Skeletal muscle cell (primary cell): ENCODE results near the gene MLST8.
A peak's percentile ranks its signal among the peaks of the same experiment; 100 is the strongest.

Source experiments
- DNase-seq: peaks from one replicate; pipeline ENCODE4 v3.0.0-alpha.2; 2010; ENCODE audit warnings: low read depth
- H3K4me3 ChIP-seq: 2 replicates; pipeline ENCODE4 v1.5.1; 2011; ENCODE audit warnings: low read depth, mild to moderate bottlenecking, control low read depth, low read length, moderate library complexity

Gene MLST8

DNA sequence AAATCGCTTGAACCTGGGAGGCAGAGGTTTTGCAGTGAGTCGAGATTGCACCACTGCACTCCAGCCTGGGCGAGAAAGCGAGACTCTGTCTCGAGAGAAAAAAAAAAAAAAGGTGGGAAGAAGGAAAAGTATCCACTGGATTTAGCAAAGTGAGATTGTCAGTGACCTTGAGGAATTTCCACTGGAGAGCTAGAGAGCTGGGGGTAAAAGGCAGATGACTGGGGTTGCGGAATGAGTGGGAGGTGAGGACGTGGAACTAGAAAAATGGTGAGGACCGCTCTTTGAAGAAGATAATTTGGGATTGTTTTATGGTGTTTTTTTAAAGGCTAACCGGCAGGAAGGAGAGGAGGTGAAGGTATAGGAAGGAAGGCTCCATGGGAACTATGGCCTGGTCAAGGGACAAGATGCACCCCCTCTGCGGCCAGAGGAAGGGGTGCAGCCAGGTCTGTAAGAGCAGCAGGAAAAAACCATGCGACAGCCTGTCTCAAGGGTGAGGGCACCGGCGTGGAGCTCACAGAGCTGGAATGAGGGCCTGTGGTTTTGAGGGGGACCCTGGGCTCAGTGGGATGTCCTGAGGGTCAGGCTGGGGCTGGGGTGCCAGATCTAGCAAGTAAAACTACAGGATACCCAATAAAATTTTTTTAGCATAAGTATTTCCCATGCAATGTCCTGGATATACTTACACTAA, 694 bp upstream of the MLST8 start:
- DNase-seq, result no peak
- peak overlapping the region; percentile 70 for H3K4me3 ChIP-seq

DNA sequence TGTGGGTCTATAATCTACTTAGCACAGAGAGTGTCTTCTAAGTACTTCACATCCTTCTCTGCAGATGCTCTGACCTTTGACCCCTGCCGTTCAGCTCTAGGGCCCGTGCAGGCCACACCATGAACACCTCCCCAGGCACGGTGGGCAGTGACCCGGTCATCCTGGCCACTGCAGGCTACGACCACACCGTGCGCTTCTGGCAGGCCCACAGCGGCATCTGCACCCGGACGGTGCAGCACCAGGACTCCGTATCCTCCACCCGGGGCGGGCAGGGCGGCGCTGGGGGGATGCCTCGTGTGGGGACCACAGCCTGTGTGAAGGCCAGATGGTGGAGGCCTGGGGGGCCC, 686 bp downstream of the MLST8 start:
- H3K4me3 ChIP-seq, result peak overlapping the region; percentile 70
- DNase-seq, result no peak

DNA sequence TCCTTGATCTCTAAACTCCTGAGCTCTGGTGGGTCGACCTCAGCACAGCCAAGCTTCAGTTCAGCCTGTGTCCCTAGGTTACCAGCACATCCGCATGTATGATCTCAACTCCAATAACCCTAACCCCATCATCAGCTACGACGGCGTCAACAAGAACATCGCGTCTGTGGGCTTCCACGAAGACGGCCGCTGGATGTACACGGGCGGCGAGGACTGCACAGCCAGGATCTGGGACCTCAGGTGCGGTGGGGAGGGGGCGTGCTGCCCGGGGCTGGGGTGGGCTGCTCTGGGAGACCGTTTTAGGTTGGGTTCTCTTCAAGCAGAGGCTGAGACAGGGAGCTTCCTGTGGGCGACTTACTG, 1.1 kb downstream of the MLST8 start:
- H3K4me3 ChIP-seq, result peak overlapping the region; percentile 70
- no peak for DNase-seq

DNA sequence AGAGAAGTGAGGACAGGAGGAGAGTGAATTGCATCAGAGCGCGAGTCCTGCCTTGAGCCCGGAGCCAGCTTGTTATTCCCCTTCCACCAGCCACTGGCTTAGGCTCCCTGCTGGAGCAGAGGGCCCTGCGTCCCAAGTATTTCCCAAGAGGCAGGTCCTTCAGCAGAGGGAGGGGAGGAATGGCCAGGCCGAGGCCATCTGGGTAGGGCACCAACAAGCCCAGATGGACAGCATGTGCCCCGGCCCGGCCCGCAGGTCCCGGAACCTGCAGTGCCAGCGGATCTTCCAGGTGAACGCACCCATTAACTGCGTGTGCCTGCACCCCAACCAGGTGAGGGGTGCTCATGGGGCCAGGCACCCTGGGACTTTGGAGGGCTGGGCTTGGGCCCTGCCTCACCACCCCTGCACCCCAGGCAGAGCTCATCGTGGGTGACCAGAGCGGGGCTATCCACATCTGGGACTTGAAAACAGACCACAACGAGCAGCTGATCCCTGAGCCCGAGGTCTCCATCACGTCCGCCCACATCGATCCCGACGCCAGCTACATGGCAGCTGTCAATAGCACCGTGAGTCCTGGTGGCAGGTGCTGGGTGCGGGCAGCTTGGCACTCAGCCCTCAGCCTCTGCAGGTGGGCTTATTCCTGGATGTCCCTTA, 1.7 kb downstream of the MLST8 start:
- H3K4me3 ChIP-seq, result no peak overlapping the region
- DNase-seq, result no peak

DNA sequence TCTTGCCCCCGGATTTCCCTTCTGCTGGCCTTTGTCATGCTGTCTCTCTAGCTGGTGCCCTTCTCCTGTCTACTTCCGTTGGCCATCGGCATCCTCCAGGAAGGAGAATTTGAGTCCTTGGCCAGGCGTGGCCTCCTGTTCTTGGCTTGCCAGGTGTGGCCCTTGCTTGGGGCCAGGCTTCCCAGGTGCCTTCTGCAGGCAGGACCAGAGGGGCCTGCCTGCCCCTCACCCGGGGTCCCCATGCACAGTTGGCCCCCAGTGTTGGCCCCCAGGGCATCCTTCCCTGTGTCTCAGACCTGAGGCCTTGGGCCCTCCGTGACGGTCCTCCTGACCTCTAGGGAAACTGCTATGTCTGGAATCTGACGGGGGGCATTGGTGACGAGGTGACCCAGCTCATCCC, 2.6 kb downstream of the MLST8 start:
- no peak overlapping the region for H3K4me3 ChIP-seq
- DNase-seq, result no peak

DNA sequence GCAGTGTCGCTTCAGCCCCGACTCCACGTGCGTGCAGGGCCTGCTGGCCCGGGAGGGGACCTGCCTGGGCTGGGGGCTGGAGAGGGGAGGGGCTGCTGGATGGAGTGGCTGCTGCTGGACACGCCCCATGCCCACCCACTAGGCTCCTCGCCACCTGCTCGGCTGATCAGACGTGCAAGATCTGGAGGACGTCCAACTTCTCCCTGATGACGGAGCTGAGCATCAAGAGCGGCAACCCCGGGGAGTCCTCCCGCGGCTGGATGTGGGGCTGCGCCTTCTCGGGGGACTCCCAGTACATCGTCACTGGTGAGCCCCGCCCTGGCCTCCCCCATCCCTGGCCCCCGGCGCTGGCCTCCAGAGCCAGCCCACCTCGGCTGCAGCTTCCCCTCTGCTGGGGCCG, 3.1 kb downstream of the MLST8 start:
- no peak for DNase-seq
- no peak overlapping the region for H3K4me3 ChIP-seq

DNA sequence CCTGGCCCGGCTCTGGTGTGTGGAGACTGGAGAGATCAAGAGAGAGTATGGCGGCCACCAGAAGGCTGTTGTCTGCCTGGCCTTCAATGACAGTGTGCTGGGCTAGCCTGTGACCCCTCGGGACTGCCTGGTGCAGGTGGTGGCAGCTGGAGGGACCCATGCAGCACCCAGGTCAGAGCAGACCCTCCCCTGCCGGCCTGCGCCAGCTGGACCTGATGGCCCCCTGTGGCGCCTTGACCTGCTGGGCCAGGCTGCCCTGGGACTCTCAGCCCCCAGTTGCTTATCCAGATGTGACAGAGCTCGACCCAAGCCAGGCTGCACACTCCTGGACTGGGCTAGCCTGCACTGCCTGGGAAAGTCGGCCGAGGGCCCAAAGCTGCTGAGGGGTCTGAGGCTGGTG, 3.5 kb downstream of the MLST8 start:
- H3K4me3 ChIP-seq, result no peak overlapping the region
- DNase-seq, result no peak

DNA sequence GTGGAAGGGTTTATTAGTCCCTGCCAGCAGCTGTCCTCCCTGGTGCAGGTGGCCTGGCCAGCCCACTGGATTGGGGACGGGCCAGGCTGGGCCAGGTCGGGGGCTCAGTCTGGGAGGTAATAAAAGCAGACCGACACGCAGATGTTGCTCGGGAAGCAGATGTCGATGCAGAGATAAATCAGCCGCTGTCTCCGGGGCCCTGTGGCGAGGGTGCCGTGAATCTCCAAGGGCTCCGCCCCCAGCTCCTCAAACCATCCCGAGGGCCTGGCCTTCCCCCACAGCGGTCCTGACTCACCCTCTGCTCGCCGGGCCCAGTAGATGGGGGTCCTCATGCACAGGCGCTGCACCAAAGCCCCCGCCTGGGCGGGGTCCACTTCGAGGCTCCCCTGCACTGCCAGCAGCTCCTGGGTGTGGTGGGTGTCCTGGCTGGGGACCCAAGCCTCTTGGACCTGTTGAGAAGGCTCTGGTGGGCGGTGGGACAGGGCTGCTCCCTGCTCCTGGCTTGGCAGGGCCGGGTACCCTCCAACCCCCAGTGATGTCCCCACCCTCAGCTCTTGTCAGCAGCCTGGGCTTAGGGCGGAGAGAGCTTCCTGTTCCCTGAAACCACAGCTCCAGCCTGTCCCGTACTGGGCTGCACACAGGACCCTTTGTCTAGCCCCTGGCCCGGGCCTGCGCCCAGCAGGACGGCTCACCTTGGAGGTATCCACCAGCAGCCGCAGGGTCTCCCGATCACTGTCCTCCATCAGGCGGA, 4.2 kb downstream of the MLST8 start:
- DNase-seq, result no peak
- H3K4me3 ChIP-seq, result no peak overlapping the region

DNA sequence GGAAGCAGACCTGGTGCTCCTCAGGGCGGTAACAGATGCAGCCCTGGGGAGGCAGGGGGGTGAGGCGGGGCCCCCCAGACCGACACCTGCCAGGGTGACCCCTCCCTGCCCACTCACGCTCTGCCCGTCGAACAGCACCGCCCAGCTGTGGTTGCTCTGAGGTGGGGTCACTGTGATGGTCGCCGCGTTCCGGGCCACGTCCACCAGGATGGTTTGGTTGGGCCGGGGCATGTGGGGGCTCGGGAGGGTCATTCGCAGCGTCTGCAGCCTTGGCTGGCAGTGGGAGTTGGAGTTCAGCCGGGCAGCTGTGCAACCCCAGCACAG, 4.7 kb downstream of the MLST8 start:
- DNase-seq, result no peak
- no peak overlapping the region for H3K4me3 ChIP-seq

DNA sequence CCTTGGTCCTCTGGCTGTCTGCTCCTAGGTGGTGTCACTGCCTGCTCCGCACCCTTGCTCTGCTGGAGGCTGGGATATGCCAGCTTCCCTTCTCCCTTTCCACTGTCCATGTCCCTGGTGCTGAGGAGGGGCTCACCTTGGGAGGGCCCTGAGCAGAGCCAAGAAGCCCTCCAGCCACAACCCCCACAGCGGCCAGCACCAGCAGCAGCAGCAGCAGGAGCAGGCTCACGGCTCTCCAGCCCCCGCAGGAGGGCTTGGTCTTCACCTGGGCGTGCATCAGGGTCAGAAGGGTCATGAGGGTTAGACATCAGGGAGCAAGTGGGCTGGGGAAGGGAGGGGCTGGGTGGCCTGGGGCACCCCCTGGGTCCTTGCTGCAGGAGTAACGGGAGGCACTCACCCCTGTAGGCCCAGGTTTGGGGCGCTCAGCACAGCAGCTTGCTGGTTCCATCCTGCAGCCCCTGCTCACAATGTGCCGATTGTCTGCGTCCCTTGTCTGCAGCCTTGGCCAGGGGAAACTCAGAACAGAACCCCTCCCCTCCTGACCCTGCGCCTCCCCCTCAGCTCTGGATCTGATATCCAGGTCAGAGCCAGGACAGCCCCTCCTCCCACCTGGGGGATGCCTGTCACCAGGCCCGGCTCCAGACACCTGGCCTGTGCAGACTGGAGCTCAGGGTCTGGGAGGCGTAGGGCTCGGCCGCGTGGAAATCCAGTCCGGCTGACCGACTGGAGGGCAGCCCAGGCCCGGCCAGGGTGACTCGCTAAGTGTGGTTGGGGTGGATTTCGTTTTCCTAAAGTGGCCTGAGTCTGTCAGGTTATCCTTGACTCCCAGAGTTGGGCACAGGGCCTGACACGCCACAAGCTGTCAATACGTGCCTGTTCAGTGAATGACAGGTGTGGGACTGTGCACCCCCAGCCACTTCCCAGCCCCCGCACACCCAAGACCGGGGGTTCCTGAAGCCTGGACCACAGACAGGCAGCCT, 5.4 kb downstream of the MLST8 start, which contains the start of gene BRICD5:
BRICD5 (minus strand) TSS at position 478 of the 980 bp plus-strand sequence; CDS start at position 448, 30 bp downstream.
- H3K4me3 ChIP-seq, result no peak within 1 kb of the TSS
- DNase-seq, result no peak

DNA sequence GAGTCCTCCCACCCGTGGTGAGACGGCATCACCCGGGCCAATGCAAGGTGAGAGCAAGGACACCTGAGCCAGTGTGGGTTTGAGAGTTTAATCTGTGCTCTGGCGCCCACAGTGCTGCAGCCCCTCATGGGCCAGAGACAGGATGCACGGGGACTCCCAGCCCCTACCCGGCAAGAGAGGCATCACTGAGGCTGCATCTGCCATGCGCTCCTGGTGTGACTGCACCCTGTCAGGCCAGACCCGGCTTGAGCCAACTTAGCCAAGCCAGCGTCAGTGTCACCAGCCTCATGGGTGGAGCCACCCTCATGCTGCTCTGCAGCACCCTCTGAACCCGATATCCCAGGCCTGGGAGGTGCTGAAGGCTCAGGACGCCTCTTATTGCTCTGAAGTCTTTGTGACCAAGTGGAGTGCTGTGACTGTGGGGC, 6.7 kb downstream of the MLST8 start:
- no peak for DNase-seq
- H3K4me3 ChIP-seq, result no peak overlapping the region

DNA sequence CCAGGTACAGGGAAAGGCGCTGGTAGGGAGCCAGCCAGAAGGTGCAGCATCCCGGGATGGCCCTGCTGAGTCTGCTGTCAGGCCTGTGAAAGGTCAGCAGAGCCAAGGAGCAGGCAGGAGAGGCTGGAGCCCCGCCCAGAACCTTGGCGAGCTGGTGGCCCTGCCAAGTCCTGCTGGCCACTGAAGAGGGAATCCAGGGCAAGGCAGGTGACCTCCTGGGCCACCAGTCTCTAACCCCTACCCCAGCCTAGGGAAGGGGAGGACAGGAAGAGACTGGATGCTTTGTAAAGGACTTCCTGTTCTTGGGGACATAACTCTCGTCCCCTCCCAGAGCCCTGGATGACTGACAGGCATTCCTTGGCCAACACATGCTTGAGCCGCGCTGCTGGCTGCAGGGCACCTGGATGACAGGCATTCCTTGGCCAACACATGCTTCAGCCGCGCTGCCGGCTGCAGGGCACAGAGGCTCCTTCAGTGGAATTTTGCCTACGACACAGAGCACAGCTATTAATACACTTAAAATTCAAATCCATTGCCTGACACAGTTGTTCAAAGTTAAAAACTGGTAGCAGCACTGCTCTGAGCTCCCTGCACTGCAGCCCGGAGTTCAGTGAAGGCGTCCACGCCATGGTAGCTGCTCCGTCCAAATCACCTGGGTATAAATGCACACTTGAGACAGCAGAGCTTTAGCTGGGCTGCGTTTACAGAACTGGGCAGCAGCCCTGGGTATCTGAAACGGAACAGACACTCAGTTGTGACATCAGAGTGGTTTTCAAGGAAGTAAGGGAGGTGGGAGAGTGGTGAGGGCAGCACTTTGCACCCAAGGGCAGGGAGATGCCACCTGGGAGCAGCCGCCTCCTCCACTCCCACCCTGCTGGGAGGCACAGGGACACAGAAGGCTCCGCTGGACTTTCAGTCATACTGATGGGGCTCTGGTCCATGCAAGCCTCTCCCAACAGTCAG, 7.4 kb downstream of the MLST8 start:
- DNase-seq, result no peak
- peak overlapping the region; percentile 70 for H3K4me3 ChIP-seq

DNA sequence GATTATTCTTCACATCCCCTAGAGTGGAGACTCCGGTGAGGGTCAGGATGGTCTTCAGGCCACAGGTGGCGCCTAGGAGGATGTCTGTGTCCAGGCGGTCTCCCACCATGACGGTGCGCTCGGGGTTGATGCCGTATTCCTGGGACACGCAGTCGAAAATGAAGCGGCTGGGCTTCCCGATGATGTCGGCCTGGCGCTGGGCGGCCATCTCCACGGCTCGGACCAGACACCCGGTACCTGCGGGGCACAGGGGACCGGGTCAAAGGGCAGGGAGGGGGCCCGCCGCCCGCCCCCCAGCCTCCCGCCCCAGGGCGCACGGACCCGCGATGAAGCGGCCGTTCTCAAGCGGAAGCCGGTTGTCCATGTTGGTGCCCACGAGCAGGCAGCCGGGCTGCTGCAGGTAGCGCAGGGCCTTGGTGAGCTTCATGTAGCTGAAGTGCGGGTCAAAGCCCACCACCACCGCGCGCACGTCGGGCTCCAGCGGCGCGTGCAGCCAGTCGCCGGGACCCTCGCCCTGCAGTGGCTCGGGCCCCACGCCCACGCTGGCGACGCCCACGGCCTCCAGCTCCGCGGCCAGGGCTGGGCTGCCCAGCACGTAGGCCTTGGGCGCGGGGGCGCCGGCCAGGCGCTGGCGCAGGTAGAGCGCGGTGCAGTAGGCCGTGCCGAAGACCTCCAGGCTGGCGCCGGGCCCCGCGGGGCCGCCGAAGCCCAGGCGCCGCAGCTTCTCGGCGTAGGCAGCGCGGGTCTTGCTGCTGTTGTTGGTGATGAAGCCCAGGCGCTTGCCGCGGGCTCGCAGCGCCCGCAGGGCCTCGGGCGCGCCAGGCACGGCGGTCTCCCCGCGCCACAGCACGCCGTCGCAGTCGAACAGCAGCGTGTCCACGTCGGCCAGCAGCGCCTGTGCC, 8.8 kb downstream of the MLST8 start:
- peak overlapping the region; percentile 70 for H3K4me3 ChIP-seq
- DNase-seq, result no peak

DNA sequence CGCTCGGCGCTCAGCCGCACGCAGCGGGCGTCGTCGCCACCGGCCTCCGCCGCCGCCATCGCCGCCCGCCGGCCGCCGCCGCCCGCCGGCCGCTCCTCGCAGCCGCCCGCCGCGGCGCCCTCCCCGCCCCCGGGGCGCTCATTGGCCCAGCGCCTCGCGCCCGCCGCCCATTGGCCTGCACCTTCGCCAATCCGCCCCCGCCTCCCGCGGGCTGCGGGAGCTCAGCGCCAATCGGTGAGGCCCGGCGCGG, 9.4 kb downstream of the MLST8 start, which contains the start of gene PGP:
PGP (minus strand) TSS at position 122 of the 250 bp plus-strand sequence; CDS start at position 59, 63 bp downstream.
- H3K4me3 ChIP-seq, result peak within 1 kb of the TSS; percentile 70
- DNase-seq, result no peak

DNA sequence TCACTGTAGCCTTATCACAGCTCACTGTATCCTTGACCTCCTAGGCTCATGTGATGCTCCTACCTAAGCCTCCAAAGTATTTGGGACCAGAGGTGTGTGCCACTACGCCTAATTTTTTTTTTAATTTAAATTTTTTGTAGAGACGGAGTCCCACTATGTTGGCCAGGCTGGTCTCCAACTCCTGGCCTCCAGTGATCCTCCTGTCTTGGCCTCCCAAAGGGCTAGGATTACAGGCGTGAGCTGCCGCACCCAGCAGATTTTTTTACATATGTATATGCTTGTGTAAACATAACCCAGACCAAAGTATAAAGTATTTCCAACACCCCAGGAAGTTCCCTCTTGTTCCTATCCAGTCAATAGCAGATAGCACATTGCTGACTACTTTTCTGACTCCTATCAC, 11.1 kb downstream of the MLST8 start:
- DNase-seq, result no peak
- no peak overlapping the region for H3K4me3 ChIP-seq

DNA sequence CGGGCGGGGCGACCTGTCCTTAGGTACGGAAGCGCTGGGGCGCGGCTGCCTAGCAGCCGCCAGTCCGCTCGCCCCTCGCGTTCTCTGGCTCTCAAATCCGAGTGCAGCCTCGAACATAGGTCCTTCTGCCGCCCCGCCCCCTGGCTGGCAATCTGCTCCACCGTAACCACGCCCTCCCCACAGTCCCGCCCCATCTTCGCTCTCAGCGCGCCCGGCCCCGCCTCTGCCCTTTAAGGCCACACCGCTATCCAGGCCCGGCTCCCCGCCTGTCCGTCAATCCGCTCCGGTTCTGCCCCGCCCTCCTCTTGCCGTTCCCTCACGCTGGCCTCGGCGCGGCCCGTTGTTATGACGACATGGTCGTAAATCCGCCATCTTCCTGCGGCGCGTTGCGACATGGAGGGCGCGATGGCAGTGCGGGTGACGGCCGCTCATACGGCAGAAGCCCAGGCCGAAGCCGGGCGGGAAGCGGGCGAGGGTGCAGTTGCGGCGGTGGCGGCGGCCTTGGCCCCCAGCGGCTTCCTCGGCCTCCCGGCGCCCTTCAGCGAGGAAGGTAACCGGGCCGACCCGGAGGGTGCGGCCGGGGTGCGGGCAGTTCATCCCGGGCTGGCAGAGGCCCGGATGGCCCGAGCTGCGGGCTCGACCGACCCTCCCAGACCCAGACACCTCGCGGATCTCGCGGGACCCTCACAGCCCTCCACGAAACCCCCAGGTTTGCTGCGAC, 18.1 kb downstream of the MLST8 start, which contains the start of gene E4F1:
E4F1 (plus strand) TSS at position 371 of the 721 bp plus-strand sequence; CDS start at position 394, 23 bp downstream.
- H3K4me3 ChIP-seq, result peak within 1 kb of the TSS; percentile 94
- peak; percentile 98 for DNase-seq

DNA sequence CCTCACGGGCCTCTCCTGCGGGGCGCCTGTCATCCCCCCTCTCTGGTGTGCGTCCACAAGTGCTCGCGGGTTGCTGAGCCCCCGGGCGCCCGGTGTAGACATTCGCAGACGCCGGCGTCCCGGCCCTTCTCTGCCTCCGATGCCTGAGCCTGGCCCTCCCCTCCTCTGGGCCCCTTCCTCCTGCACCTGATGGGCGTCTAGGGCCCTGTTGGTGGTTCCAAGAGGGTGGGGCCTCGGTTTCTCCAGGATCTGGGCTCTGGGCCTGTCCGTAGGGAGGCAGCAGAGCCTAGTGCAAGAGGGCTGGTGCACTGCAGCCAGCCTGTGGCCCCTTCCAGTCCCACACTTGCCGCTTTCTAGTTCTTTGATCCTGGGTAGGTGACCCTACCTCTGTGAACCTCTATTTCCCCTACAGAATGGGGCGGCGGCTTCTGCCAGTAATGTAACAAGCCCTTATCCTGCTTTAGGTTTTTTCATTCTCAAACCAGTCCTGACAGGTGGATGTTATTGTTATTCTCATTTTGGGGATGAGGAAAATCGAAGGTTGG, 18.8 kb downstream of the MLST8 start:
- no peak for DNase-seq
- peak overlapping the region; percentile 94 for H3K4me3 ChIP-seq
